HS-27A (cell line): ENCODE data around the gene DYNC1I2.
"Not testable (repeated sequence)": the region's sequence is repeated elsewhere in the genome, so short reads cannot be mapped to it uniquely, and the experiment has no call there.

ENCODE experiments used
- DNase-seq: peaks from one replicate; pipeline ENCODE4 v3.0.0-alpha.2; 2012; ENCODE audit warnings: low read depth, missing footprints

The DYNC1I2 gene

GRCh38 chr2:171718720-171719119, 31.5 kb downstream of the DYNC1I2 start:
- DNase-seq = no peak

- DNase-seq = no peak
Observed at GRCh38 chr2:171719660-171720059, 32.4 kb downstream of the DYNC1I2 start.

DNA sequence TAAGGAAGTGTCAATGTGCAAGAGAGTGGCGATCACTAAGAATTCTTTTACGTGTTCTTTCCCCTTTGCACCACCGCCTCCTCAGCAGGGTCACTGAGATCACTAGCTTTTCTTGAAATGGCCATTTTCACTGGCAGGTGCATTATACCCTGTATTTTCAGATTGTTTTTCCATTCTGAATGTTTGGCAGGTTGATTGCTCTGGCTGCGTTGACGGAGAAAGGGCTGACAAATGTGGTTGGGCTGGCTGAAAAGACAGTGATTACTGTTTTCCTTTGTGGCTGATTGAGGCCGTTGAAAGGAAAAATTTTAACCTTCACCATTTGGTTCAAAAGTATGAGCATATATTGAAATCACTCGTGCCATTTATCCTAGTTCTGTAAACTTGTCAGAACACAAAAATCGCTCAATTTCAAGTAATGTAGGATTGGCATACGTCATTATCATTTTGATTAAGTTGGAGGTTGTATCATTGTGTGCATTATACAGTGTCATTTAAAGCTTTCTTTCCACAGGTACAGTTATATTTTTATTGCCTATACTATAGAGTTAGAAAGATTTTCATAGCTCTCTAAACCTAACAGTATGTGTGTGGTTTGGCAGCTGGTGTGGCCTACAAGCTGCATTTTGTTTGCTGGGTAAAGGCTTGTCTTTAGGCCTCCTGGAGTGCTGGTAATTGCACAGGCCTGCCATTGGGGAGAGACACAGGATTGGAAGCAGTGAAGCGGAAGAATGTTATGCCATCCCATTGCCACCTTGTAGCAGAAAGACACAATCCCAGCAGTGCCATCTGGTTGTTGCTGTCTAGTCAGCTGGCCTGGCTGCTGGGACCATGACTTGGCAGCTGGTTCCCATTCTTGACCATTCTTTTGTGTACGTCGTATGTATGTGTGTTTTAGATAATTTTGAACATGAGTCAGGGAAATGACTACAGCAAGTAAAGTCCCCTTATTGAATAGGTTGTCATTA, 36.7 kb downstream of the DYNC1I2 start:
- no peak for DNase-seq

GRCh38 chr2:171726847-171727450, 39.7 kb downstream of the DYNC1I2 start:
- DNase-seq = no peak

GRCh38 chr2:171728989-171729951, 42.0 kb downstream of the DYNC1I2 start:
- DNase-seq = no peak

GRCh38 chr2:171729952-171730317, 42.7 kb downstream of the DYNC1I2 start:
- DNase-seq = no peak

- DNase-seq = no peak
Observed at GRCh38 chr2:171735991-171736710, 48.9 kb downstream of the DYNC1I2 start.

DNA sequence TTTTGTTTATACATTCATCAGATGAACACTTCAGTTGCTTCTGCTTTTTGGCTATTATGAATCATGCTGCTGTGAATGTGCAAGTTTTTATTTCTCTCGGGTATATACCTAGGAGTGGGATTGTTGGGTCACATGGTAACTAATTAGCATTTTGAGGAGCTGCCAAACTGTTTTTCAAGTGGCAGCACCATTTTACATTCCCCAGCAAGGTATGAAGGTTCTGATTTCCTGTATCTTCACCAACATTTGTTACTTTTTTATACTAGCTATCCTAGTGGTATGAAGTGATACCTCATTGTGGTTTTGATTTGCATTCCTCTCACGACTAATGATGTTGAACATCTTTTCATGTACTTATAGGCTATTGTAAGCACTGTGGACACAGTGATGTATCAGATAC, 53.9 kb downstream of the DYNC1I2 start:
- DNase-seq = no peak

DNA sequence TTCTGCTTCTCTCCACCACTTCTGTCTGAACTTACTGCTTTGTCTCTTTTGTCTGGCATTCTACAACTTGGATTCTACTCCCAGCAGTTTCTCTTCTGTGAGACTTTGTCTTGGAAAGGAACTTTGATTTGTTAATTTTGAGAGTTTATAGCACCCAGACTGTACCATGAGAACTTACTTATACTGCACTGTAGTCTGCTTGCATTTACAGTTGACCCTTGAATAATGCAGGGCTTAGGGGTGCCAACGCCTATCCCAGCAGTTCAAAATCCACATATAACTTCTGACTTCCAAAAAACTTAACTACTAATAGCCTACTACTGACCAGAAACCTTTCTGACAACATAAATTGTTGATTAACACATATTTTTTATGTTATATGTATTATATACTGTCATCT, 55.5 kb downstream of the DYNC1I2 start:
- DNase-seq = no peak

GRCh38 chr2:171745141-171745540, 57.9 kb downstream of the DYNC1I2 start:
- DNase-seq = no peak

GRCh38 chr2:171745806-171746205, 58.5 kb downstream of the DYNC1I2 start:
- DNase-seq = no peak

- no peak for DNase-seq
Observed at GRCh38 chr2:171747371-171747770, 60.1 kb downstream of the DYNC1I2 start.

- DNase-seq = no peak
Observed at GRCh38 chr2:171754254-171754939, 67.1 kb downstream of the DYNC1I2 start.

- not testable (repeated sequence) for DNase-seq
Observed at GRCh38 chr2:171758762-171759161, 71.5 kb downstream of the DYNC1I2 start.

DNA sequence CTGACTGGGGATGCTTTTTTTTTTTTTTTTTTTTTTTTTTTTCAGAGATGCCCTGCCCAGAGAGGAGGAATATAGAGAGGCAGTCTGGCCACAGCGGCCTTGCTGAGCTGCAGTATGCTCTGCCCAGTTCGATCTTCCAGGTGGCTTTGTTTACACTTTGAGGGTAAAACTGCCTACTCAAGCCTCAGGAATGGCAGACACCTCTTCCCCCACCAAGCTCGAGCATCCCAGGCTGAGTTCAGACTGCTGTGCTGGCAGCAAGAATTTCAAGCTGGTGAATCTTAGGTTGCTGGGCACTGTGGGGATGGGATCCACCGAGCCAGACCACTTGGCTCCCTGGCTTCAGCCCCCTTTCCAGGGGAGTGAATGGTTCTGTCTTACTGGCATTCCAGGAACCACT, 73.9 kb downstream of the DYNC1I2 start:
- DNase-seq = not testable (repeated sequence)

DNA sequence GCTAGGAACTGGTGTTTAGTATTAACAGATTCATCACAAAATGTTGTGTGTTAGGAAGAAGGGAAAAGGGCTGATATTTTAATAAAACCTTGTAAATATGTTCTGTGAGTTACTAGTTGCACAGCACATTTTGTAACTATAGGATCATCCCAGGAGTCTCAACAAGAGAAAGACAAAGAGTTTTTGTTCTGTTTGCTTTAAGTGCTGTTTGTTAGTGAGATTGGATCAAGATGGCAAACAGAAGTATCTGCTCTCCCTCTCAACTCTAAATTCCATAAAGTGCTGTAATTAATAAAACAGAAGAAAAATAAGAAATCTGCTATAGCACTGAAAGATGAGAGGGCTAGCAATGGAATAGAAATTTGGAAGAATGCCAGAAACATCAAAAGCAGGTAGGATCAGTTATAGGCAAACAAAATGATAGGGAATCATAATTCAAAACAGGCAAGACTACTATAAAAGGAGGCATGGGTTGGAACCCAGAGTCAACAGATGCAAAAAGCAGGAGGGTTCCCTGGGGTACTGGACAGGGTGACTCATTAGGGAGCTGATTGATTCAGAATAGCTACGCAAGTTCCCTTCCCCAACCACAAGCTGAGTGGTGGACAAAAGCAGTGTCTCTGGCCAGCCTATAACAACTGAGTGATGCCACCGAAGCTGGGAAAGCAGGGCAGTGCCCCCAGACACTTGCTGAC, 75.8 kb downstream of the DYNC1I2 start:
- DNase-seq = no peak

- DNase-seq = no peak
Observed at GRCh38 chr2:171763602-171764001, 76.3 kb downstream of the DYNC1I2 start.

- no peak for DNase-seq
Observed at GRCh38 chr2:171771463-171771862, 84.2 kb downstream of the DYNC1I2 start.

- no peak for DNase-seq
Observed at GRCh38 chr2:171772373-171772772, 85.1 kb downstream of the DYNC1I2 start.

DNA sequence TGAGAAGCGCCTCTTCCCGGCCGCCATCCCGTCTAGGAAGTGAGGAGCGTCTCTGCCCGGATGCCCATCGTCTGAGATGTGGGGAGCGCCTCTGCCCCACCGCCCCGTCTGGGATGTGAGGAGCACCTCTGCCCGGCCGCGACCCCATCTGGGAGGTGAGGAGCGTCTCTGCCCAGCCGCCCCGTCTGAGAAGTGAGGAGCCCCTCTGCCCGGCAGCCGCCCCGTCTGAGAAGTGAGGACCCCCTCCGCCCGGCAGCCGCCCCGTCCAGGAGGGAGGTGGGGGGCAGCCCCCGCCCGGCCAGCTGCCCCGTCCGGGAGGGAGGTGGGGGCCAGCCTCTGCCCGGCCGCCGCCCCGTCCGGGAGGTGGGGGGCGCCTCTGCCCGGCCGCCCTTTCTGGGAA, 87.3 kb downstream of the DYNC1I2 start:
- DNase-seq = not testable (repeated sequence)
